Fibroblast of lung (primary cell): ENCODE results near the gene EEFSEC.

ENCODE experiments used
- EZH2 ChIP-seq: IDR thresholded peaks from 2 replicates; pipeline ENCODE4 v1.5.1; 2012; ENCODE audit warnings: low read length, control low read depth, mild to moderate bottlenecking; ENCODE audit errors: missing control alignments
- TF ChIP-seq, protein P1 (sequence below), 2 donors: IDR thresholded peaks in 1 of 2; conservative IDR thresholded peaks in 1 of 2; 1 replicate in 1 of 2; 2 replicates in 1 of 2; pipeline ENCODE4 v1.5.1; 2011 to 2012; ENCODE audit warnings: low read length in 2 of 2, control low read depth in 1 of 2, inconsistent platforms in 1 of 2, low read depth in 1 of 2, mild to moderate bottlenecking in 1 of 2

- TF ChIP-seq, protein P1, sequence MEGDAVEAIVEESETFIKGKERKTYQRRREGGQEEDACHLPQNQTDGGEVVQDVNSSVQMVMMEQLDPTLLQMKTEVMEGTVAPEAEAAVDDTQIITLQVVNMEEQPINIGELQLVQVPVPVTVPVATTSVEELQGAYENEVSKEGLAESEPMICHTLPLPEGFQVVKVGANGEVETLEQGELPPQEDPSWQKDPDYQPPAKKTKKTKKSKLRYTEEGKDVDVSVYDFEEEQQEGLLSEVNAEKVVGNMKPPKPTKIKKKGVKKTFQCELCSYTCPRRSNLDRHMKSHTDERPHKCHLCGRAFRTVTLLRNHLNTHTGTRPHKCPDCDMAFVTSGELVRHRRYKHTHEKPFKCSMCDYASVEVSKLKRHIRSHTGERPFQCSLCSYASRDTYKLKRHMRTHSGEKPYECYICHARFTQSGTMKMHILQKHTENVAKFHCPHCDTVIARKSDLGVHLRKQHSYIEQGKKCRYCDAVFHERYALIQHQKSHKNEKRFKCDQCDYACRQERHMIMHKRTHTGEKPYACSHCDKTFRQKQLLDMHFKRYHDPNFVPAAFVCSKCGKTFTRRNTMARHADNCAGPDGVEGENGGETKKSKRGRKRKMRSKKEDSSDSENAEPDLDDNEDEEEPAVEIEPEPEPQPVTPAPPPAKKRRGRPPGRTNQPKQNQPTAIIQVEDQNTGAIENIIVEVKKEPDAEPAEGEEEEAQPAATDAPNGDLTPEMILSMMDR (conservative IDR thresholded peaks at IDR 0.05 in 1 of 2, IDR thresholded peaks at IDR 0.05 in 1 of 2; ENCODE audit: low read depth in 1 of 2, low read length in 2 of 2), result no peak
- no peak for TF ChIP-seq EZH2
Observed at GRCh38 chr3:128260275-128260674, 107.0 kb downstream of the EEFSEC start.
